K562 (cell line): ENCODE data around the gene AP3B1. TPM values are rescaled to one million over a fixed set of nuclear protein-coding genes. Genes with fewer than 3 reads are reported as not detected.
A peak's percentile ranks its signal among the peaks of the same experiment; 100 is the strongest.

Source experiments
- ATAC-seq: fragments of 200-7000 bp; cut with Tn5 transposase; 3 replicates; pipeline ENCODE4 v1.9.1; 2020; ENCODE audit warnings: moderate library complexity
- BruUV-seq: library from RNA; stranded (reverse); fragments of 400-500 nt; replicated peaks from 2 replicates; lab custom pipeline; 2021; lab: Mats Ljungman, UMichigan
- CTCF ChIA-PET: fragments of 300-600 bp; formaldehyde crosslinking; extraction: SDS; loops from one replicate; lab custom pipeline; 2021; ENCODE audit warnings: low intra/inter-chr PET ratio; lab: Yijun Ruan, JAX
- POLR2A ChIA-PET: fragments of 300-600, 350-650 bp; sonication (Branson Sonifier 250); formaldehyde crosslinking; extraction: SDS; loops from one replicate; lab custom pipeline; 2021; ENCODE audit warnings: antibody characterized with exemption, inconsistent platforms; lab: Yijun Ruan, JAX
- DNase-seq, 4 experiments: peaks; one replicate each; pipeline versions ENCODE4 v3.0.0 to v3.0.0-alpha.2; 2011 to 2018; ENCODE audit warnings: low spot score in 3 of 4, mixed read lengths in 3 of 4; ENCODE audit errors: extremely low read depth in 1 of 4
- FAIRE-seq: peaks from 2 replicates; lab custom pipeline; 2011; peaks lifted over from hg19 to GRCh38; lab: Jason Lieb, UNC
- H2AFZ ChIP-seq: 2 replicates; pipeline ENCODE4 v1.6.0; 2011; ENCODE audit warnings: low read depth, low read length, control low read depth, inconsistent platforms
- H3K27ac ChIP-seq: fragments of 200-600 bp; 3 replicates; pipeline ENCODE4 v1.8.0; 2011; ENCODE audit warnings: low read depth, mild to moderate bottlenecking, control low read depth, inconsistent platforms, low read length, moderate library complexity, mixed read lengths; ENCODE audit errors: extremely low read depth
- H3K27me3 ChIP-seq, 2 experiments: fragments of 300-600 bp in 1 of 2; 2 replicates in 1 of 2; 3 replicates in 1 of 2; pipeline versions ENCODE4 v1.6.0 to v1.8.0; 2011; ENCODE audit warnings: inconsistent platforms in 2 of 2, low read length in 2 of 2, mild to moderate bottlenecking in 1 of 2, mixed read lengths in 1 of 2, moderate library complexity in 1 of 2; ENCODE audit not compliant: control insufficient read depth in 2 of 2, insufficient read depth in 2 of 2
- H3K36me3 ChIP-seq: fragments of 300-600 bp; 3 replicates; pipeline ENCODE4 v1.8.0; 2011; ENCODE audit warnings: mild to moderate bottlenecking, low read length, inconsistent platforms; ENCODE audit not compliant: control insufficient read depth, insufficient read depth
- H3K4me1 ChIP-seq, 2 experiments: fragments of 200-600 bp in 1 of 2; replicated peaks in 1 of 2; 2 replicates in 1 of 2; 3 replicates in 1 of 2; pipeline versions ENCODE4 v1.5.1 to v1.8.0; 2011; ENCODE audit warnings: inconsistent platforms in 2 of 2, low read length in 2 of 2, mild to moderate bottlenecking in 1 of 2, mixed read lengths in 1 of 2, moderate library complexity in 1 of 2; ENCODE audit not compliant: control insufficient read depth in 2 of 2, insufficient read depth in 2 of 2
- H3K4me2 ChIP-seq: 2 replicates; pipeline ENCODE4 v1.6.1; 2011; ENCODE audit warnings: low read length, control low read depth, inconsistent platforms, mixed read lengths; ENCODE audit not compliant: insufficient read depth
- H3K4me3 ChIP-seq: fragments of 200-600 bp; sonication (generic), shearing (Covaris generic); 2 replicates; pipeline ENCODE4 v1.5.1; 2016; ENCODE audit warnings: control low read depth, inconsistent platforms
- H3K79me2 ChIP-seq: fragments of 200-600 bp; 3 replicates; pipeline ENCODE4 v1.8.0; 2011; ENCODE audit warnings: low read length, inconsistent platforms; ENCODE audit not compliant: control insufficient read depth, insufficient read depth
- H3K9ac ChIP-seq, 2 experiments: 2 replicates each; pipeline versions ENCODE4 v1.6.0 to v1.6.1; 2011; ENCODE audit warnings: low read depth in 2 of 2, low read length in 2 of 2, control low read depth in 1 of 2, inconsistent platforms in 1 of 2, mild to moderate bottlenecking in 1 of 2, mixed read lengths in 1 of 2; ENCODE audit not compliant: insufficient read depth in 1 of 2
- H3K9me1 ChIP-seq: one replicate; pipeline ENCODE4 v1.6.0; 2011; ENCODE audit warnings: inconsistent platforms, mild to moderate bottlenecking, low read length, moderate library complexity; ENCODE audit not compliant: control insufficient read depth, insufficient read depth
- H3K9me3 ChIP-seq: replicated peaks from 2 replicates; pipeline ENCODE4 v1.5.1; 2011; ENCODE audit warnings: low read depth, low read length, inconsistent platforms; ENCODE audit not compliant: control insufficient read depth, insufficient read depth
- H4K20me1 ChIP-seq: replicated peaks from 2 replicates; pipeline ENCODE4 v1.6.1; 2011; ENCODE audit warnings: low read length, inconsistent platforms, mixed read lengths; ENCODE audit not compliant: control insufficient read depth, insufficient read depth
- ZBTB7A ChIP-seq: IDR thresholded peaks from 2 replicates; pipeline ENCODE4 v1.6.1; 2011; ENCODE audit warnings: low read depth, mild to moderate bottlenecking, low read length, moderate library complexity, borderline replicate concordance; ENCODE audit not compliant: control insufficient read depth
- ZNF146 ChIP-seq: IDR thresholded peaks from one replicate; pipeline ENCODE4 v1.6.1; 2018; ENCODE audit warnings: missing compliant biosample characterization; ENCODE audit not compliant: unreplicated experiment
- ZNF24 ChIP-seq: fragments of 450-650 bp; IDR thresholded peaks from 2 replicates; pipeline ENCODE4 v1.6.1; 2016
- WGBS: fragments of 100-300 bp; shearing (Covaris generic); methylation state at CpG from one replicate; pipeline ENCODE4 v1.1.6; 2016; ENCODE audit warnings: low coverage, mixed read lengths; ENCODE audit not compliant: insufficient coverage; ENCODE audit errors: missing lambda C conversion rate; 5-methylcytosine and 5-hydroxymethylcytosine counted together
- in situ Hi-C: fragments of 300-500 bp; cut with MboI; formaldehyde crosslinking; loops from 4 replicates; pipeline ENCODE4 v1.15.0; 2018; ENCODE audit warnings: inconsistent platforms, mixed read lengths
- intact Hi-C: fragments of 100-400 bp; cut with micrococcal nuclease; formaldehyde crosslinking; loops from 2 replicates; pipeline ENCODE4 v1.14.2; 2022
- polyA plus RNA-seq, 8 experiments: library from polyadenylated mRNA; depleted of rRNA in 4 of 8; stranded (reverse) in 5 of 8; unstranded in 3 of 8; fragments of >200 nt; fragmentation: Nextera tagmentation in 2 of 8; fragmentation: Illumina TruSeq in 1 of 8; extraction: Ambion mirVana in 2 of 8; extraction: Trizol in 1 of 8; gene quantifications; 2 replicates each; pipeline versions ENCODE4 v1.2.1 to v1.2.3, GENCODE V29; 2011 to 2014; ENCODE audit warnings: inconsistent platforms in 1 of 8, missing spikeins in 1 of 8
- total RNA-seq, 7 experiments: library from RNA; depleted of rRNA in 6 of 7; stranded (reverse); fragments of >200 nt in 6 of 7; fragmentation: Illumina TruSeq in 2 of 7; extraction: Trizol in 2 of 7; gene quantifications; 2 replicates each; pipeline versions ENCODE4 v1.2.1 to v1.2.3, GENCODE V29; 2011 to 2021; ENCODE audit warnings: low replicate concordance in 1 of 7

The AP3B1 gene
- total and polyA plus RNA-seq, 9 of the 15 experiments (the other 6 are each of a cell fraction or from before 2014, with no cell fraction given) = 21.1 to 61.8 (median 42.2) TPM

DNA sequence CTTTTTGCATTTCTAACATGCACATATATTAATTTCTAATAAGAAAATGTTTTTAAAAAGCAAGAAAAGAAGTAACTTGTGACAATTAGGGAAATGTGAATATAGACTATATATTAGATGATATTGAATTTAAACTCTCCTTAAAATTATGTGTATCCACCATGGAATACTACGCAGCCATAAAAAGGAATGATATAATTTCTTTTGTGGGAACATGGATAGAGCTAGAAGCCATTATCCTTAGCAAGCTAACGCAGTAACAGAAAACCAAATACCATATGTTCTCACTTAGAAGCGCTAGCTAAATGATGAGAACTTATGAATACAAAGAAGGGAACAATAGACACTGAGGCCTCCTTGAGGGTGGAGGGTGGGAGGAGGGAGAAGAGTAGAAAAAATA lies 23.8 kb upstream of the AP3B1 start:
- ChIA-PET POLR2A (no interaction called here), CTCF (no interaction called here)
- H3K9me3 ChIP-seq = peaks cover 4% of the 10 kb centered on the region; the same call in 1 of the 2 replicates
- in situ Hi-C loops (no loop called here), intact Hi-C loops (no loop called here)
- H3K4me3 ChIP-seq = no peak overlapping the region
- H3K9me1 ChIP-seq = no peaks in the 10 kb centered on the region
- H4K20me1 ChIP-seq = no peaks in the 10 kb centered on the region
- no peak for TF ChIP-seq ZBTB7A
- peak; percentile 62 for TF ChIP-seq ZNF146 (CRISPR knock-in tag)
- H3K36me3 ChIP-seq = no peaks in the 10 kb centered on the region
- DNase-seq = no peak
- H3K27ac ChIP-seq = no peak overlapping the region
- no peaks in the 10 kb centered on the region for H3K4me1 ChIP-seq
- H3K27me3 ChIP-seq = no peaks in the 10 kb centered on the region
- no peak overlapping the region for H2AFZ ChIP-seq
- H3K4me2 ChIP-seq = no peak overlapping the region
- no TSS peak for BruUV-seq
- H3K79me2 ChIP-seq = no peaks in the 10 kb centered on the region
- FAIRE-seq = no peak
- no peak for ATAC-seq
- H3K9ac ChIP-seq = no peak overlapping the region
- WGBS = 37% methylated on average over 3 of the region's 3 CpGs

DNA sequence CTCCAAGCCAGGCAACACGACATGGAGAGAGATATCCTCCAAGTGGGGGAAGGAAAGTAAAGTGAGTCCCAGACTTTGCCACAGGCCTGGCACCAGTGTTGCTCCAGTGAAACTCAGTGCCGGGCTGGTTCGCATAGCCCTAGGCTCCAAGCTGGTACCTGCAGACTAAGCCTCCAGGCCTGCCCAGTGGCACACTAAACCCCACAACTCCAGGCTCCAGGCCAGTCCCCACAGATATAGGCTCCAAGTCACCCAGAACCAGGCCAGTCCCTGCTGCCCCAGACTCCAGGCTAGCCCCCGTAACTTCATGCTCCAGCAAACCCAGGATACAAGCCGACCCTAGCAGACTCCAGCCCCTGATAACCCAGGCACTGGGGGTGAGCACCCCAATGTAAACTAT lies 23.0 kb upstream of the AP3B1 start:
- ATAC-seq (no peak), DNase-seq (no peak), FAIRE-seq (no peak)
- 0 out of 4 replicates have a peak overlapping the region, but pooled peaks of 1 of the 2 experiments have one; percentile 36 for H3K9ac ChIP-seq
- no peak for TF ChIP-seq ZNF24
- H4K20me1 ChIP-seq = no peaks in the 10 kb centered on the region
- no peaks in the 10 kb centered on the region for H3K4me1 ChIP-seq
- no peaks in the 10 kb centered on the region for H3K79me2 ChIP-seq
- CTCF ChIA-PET = no interaction called here
- POLR2A ChIA-PET = no interaction called here
- intact Hi-C loops (no loop called here), in situ Hi-C loops (no loop called here)
- 48% methylated on average over 5 of the region's 5 CpGs for WGBS
- H2AFZ ChIP-seq = peak overlapping the region; percentile 48
- no peak overlapping the region for H3K4me3 ChIP-seq
- no peaks in the 10 kb centered on the region for H3K27me3 ChIP-seq
- H3K36me3 ChIP-seq = no peaks in the 10 kb centered on the region
- BruUV-seq = no TSS peak
- no peaks in the 10 kb centered on the region for H3K9me1 ChIP-seq
- no peak overlapping the region for H3K4me2 ChIP-seq
- peaks cover 4% of the 10 kb centered on the region; the same call in 1 of the 2 replicates for H3K9me3 ChIP-seq
- no peak overlapping the region for H3K27ac ChIP-seq
